ENCODE results near the gene FOXP1. TPM values are rescaled to one million over a fixed set of nuclear protein-coding genes. Genes with fewer than 3 reads are reported as not detected.

The FOXP1 gene
- total and polyA plus RNA-seq, 2 donors (not counting 1 experiment from before 2014, with no cell fraction given), result 91.1 to 508 TPM

DNA sequence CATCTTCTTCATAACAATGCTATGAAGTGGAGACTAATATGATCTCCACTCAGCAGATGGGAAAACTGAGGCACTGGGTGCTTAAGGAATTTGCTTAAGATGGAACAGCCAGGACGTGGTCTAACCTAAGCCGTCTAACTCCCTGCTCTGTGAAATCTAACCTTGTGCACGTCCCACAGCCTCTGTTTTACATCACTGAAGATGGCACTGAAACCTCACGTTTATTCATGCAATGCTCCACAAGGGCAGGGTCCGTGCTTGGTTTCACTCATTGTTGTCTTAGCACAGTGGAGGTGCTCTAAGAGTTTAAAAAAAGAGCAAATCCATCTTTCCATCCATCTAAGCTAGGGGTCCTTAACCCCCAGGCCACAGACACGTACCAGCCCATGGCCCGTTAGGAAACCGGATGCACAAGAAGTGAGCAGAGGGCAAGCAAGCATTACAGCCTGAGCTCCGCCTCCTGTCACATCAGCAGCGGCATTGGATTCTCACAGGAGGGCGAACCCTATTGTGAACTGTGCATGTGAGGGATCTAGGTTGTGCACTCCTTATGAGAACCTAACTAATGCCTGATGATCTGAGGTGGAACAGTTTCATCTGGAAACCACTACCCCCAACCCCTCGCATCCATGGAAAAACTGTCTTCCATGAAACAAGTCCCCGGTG, 118.0 kb downstream of the FOXP1 start:
- peak overlapping the region; percentile 1 for H3K4me3 Mint-ChIP-seq
- peaks cover 75% of the 10 kb centered on the region for H3K79me2 ChIP-seq (ENCODE audit: control insufficient read depth, insufficient read depth, low read length)
- H3K27me3 Mint-ChIP-seq, result no peaks in the 10 kb centered on the region
- peaks cover 40% of the 10 kb centered on the region for H3K4me1 Mint-ChIP-seq
- 54% methylated on average over 10 of the region's 13 CpGs for WGBS (ENCODE audit: insufficient coverage)
- DNase-seq (peak; percentile 25), ATAC-seq (ENCODE audit: low read depth) (no peak)
- ChIA-PET CTCF (interaction anchor here (0.6 to 1.4 kb wide), 2 partner anchors 10 to 262 kb away, joined by 3 to 4 read pairs; no protein-coding TSS in a partner anchor), POLR2A (no interaction called here)
- H3K4me1 ChIP-seq (ENCODE audit: control insufficient read depth in 2 of 2, insufficient read depth in 2 of 2, low read length in 2 of 2), result peaks cover 15 to 18% of the 10 kb centered on the region in 2 donors
- H3K4me3 ChIP-seq (ENCODE audit: control extremely low read depth in 1 of 5, extremely low read depth in 1 of 5, insufficient read depth in 1 of 5, low read depth in 2 of 5, low read length in 4 of 5), result no peak overlapping the region
- no peaks in the 10 kb centered on the region for H4K20me1 ChIP-seq (ENCODE audit: control insufficient read depth, insufficient read depth, low read length, poor library complexity, severe bottlenecking)
- TF ChIP-seq EZH2 (IDR thresholded peaks at IDR 0.05; ENCODE audit: borderline replicate concordance, insufficient read depth, low read depth, low read length, poor library complexity, severe bottlenecking), result no peak
- TF ChIP-seq CTCF (IDR thresholded peaks at IDR 0.05), result no peak
- H3K27ac Mint-ChIP-seq, result peak overlapping the region; percentile 67
- peaks cover 0 to 2% of the 10 kb centered on the region in 2 experiments for H3K36me3 ChIP-seq (replicated peaks in 1 of 2; ENCODE audit: control extremely low read depth in 1 of 2, control insufficient read depth in 1 of 2, extremely low read depth in 1 of 2, insufficient read depth in 2 of 2, low read length in 1 of 2)
- H3K9ac ChIP-seq (ENCODE audit: low read length), result peak overlapping the region; percentile 14
- no peaks in the 10 kb centered on the region for H3K9me3 Mint-ChIP-seq (ENCODE audit: insufficient read depth)
- peak overlapping the region in 1 of 2 donors; percentile 16 for H3K27ac ChIP-seq (ENCODE audit: low read length in 2 of 2)
- peak overlapping the region; percentile 43 for H3K4me2 ChIP-seq (replicated peaks; ENCODE audit: low read depth, low read length, poor library complexity, severe bottlenecking)
- peaks cover 0 to under 1% (median 0%) of the 10 kb centered on the region in 3 donors for H3K9me3 ChIP-seq (ENCODE audit: control extremely low read depth in 1 of 3, control insufficient read depth in 2 of 3, insufficient read depth in 1 of 3, low read length in 2 of 3)
- no peak overlapping the region for H2AFZ ChIP-seq (ENCODE audit: insufficient read depth, low read depth, low read length, poor library complexity, severe bottlenecking)
- intact Hi-C loops (cut with micrococcal nuclease), result no loop called here
- no peaks in the 10 kb centered on the region for H3K27me3 ChIP-seq (replicated peaks in 1 of 4; ENCODE audit: control extremely low read depth in 1 of 4, control insufficient read depth in 3 of 4, insufficient read depth in 4 of 4, low read length in 3 of 4)

DNA sequence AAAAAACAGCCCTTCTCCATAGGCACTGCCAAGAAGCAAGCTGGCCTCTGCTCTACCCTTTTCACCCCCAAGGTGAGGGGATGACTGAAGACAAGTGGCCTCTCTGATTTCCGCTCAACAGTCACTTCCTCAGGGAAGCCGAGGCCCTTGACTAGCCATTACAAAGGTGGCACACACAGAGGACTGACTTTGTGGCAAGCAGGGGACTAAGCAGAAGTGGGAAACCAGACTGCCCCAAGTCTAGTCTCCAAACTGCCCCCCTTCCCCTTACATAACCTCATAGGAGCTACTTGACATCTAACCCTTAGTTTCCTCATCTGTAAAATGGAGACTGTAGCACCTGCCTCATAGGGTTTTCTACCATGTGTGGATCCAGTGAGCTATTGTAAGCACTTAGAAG, 118.9 kb downstream of the FOXP1 start:
- Mint-ChIP-seq H3K4me1 (peaks cover 40% of the 10 kb centered on the region), H3K27ac (peak overlapping the region; percentile 32), H3K27me3 (no peaks in the 10 kb centered on the region), H3K4me3 (no peak overlapping the region), H3K9me3 (ENCODE audit: insufficient read depth) (no peaks in the 10 kb centered on the region)
- Histone ChIP-seq H4K20me1 (ENCODE audit: control insufficient read depth, insufficient read depth, low read length, poor library complexity, severe bottlenecking) (no peaks in the 10 kb centered on the region), H3K4me3 (ENCODE audit: control extremely low read depth in 1 of 5, extremely low read depth in 1 of 5, insufficient read depth in 1 of 5, low read depth in 2 of 5, low read length in 4 of 5) (no peak overlapping the region), H3K9ac (ENCODE audit: low read length) (no peak overlapping the region), H3K27me3 (replicated peaks in 1 of 4; ENCODE audit: control extremely low read depth in 1 of 4, control insufficient read depth in 3 of 4, insufficient read depth in 4 of 4, low read length in 3 of 4) (no peaks in the 10 kb centered on the region), H3K27ac (ENCODE audit: low read length in 2 of 2) (peak overlapping the region in 1 of 2 donors; percentile 42), H3K4me2 (replicated peaks; ENCODE audit: low read depth, low read length, poor library complexity, severe bottlenecking) (peak overlapping the region; percentile 4), H2AFZ (ENCODE audit: insufficient read depth, low read depth, low read length, poor library complexity, severe bottlenecking) (no peak overlapping the region), H3K9me3 (ENCODE audit: control extremely low read depth in 1 of 3, control insufficient read depth in 2 of 3, insufficient read depth in 1 of 3, low read length in 2 of 3) (peaks cover 0 to 6% (median 0%) of the 10 kb centered on the region in 3 donors), H3K36me3 (replicated peaks in 1 of 2; ENCODE audit: control extremely low read depth in 1 of 2, control insufficient read depth in 1 of 2, extremely low read depth in 1 of 2, insufficient read depth in 2 of 2, low read length in 1 of 2) (peaks cover 0 to 2% of the 10 kb centered on the region in 2 experiments), H3K4me1 (ENCODE audit: control insufficient read depth in 2 of 2, insufficient read depth in 2 of 2, low read length in 2 of 2) (peaks cover 15 to 18% of the 10 kb centered on the region in 2 donors), H3K79me2 (ENCODE audit: control insufficient read depth, insufficient read depth, low read length) (peaks cover 78% of the 10 kb centered on the region)
- CTCF ChIA-PET, result interaction anchor here (1.4 kb wide), 1 partner anchor 9 kb away, joined by 4 read pairs; no protein-coding TSS in a partner anchor
- TF ChIP-seq CTCF (IDR thresholded peaks at IDR 0.05) (no peak), EZH2 (IDR thresholded peaks at IDR 0.05; ENCODE audit: borderline replicate concordance, insufficient read depth, low read depth, low read length, poor library complexity, severe bottlenecking) (no peak)
- intact Hi-C loops (cut with micrococcal nuclease), result no loop called here
- 84% methylated on average over 2 of the region's 2 CpGs for WGBS (ENCODE audit: insufficient coverage)
- POLR2A ChIA-PET, result interaction anchor here (0.6 to 0.8 kb wide), 2 partner anchors 21 to 37 kb away, joined by 3 to 7 read pairs; no protein-coding TSS in a partner anchor
- DNase-seq (peak; percentile 23), ATAC-seq (ENCODE audit: low read depth) (no peak)

Measured in B cell (primary cell).